ENCODE data around the gene MANEAL.

Gene MANEAL

DNA sequence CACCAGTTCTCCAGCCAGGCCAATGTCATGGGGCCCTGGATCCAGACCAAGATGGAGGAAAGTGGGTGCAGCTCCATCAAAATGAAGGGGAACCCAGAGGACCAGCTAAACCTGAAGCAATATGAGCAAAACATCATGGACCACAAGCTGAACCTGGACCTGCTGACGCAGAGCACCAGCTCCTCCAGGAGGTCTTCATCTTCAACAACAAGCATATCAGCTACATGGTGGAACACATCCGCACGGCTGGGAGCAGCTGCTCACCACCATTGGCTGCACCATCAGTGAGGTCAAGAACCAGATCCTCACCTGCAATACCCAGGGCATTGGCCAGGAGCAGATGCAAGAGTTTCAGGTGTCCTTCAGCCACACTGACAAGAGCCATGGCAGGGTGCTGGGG is 15.0 kb upstream of the MANEAL start:
- H3K4me3 ChIP-seq (ENCODE audit: control insufficient read depth, low read depth, low read length), result no peak overlapping the region
- TF ChIP-seq, protein P1, sequence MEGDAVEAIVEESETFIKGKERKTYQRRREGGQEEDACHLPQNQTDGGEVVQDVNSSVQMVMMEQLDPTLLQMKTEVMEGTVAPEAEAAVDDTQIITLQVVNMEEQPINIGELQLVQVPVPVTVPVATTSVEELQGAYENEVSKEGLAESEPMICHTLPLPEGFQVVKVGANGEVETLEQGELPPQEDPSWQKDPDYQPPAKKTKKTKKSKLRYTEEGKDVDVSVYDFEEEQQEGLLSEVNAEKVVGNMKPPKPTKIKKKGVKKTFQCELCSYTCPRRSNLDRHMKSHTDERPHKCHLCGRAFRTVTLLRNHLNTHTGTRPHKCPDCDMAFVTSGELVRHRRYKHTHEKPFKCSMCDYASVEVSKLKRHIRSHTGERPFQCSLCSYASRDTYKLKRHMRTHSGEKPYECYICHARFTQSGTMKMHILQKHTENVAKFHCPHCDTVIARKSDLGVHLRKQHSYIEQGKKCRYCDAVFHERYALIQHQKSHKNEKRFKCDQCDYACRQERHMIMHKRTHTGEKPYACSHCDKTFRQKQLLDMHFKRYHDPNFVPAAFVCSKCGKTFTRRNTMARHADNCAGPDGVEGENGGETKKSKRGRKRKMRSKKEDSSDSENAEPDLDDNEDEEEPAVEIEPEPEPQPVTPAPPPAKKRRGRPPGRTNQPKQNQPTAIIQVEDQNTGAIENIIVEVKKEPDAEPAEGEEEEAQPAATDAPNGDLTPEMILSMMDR (IDR thresholded peaks at IDR 0.05; ENCODE audit: control insufficient read depth, insufficient read depth, low read depth, low read length, missing control alignments), result no peak
- DNase-seq (ENCODE audit: low read depth), result no peak

DNA sequence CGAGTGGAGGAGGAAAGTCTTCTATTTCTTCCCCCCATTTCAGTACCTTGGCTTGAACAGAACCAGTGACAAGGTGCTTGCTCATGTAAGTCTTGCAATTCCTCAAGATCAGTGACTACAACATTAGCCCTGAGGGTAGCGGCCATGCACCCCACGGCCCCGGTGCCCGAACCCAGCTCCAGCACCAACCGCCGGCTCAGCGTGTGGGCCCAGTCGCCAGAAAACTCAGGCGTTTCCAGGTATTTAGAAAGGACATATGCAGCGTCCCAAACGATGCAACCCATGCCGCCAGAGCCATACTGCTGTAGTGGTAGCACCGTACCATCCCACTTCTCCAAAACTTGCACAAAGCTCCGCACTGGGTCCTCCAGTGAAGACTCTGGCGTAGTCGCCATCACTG is 11.2 kb upstream of the MANEAL start:
- H3K4me3 ChIP-seq (ENCODE audit: control insufficient read depth, low read depth, low read length), result no peak overlapping the region
- DNase-seq (ENCODE audit: low read depth), result no peak
- TF ChIP-seq, protein P1 (IDR thresholded peaks at IDR 0.05; ENCODE audit: control insufficient read depth, insufficient read depth, low read depth, low read length, missing control alignments), result no peak

DNA sequence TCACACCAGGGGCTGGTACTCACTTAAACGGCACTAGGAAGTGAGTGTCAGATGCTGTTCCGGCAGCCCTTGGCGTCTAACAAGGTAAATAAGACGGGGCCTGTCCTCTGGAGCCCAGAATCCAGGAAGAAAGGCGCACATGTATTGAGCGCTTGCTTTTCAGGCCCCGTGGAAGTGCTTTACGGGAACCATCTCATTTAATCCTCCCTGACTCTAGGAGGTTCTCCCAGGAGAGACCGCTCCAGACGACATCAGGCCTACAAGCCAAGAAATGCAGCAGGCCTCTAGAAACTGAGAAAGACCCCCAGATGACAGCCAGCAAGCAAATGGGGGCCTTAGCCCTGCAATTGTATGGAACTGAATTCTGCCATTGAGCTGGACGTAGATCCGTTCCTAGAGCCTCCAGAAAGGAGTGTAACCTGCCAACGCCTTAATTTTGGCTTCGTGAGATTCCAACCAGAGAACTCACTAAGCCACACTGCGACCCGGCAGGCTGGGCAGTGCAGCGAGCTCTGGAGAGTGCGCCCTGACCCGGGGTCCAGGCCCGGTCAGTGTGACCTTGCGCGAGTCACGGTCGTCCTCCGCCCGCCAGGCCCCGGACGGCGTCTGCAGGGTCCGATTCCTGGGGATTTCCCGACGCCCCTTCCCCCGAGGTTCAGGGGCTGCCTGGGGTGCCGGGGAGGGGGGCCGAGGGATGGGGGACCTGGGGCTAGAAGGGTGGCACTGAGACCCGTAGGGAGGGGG is 532 bp upstream of the MANEAL start:
- peak overlapping the region; percentile 48; the same call in 1 of the 2 replicates for H3K4me3 ChIP-seq (ENCODE audit: control insufficient read depth, low read depth, low read length)
- TF ChIP-seq, protein P1 (IDR thresholded peaks at IDR 0.05; ENCODE audit: control insufficient read depth, insufficient read depth, low read depth, low read length, missing control alignments), result no peak
- no peak for DNase-seq (ENCODE audit: low read depth)

DNA sequence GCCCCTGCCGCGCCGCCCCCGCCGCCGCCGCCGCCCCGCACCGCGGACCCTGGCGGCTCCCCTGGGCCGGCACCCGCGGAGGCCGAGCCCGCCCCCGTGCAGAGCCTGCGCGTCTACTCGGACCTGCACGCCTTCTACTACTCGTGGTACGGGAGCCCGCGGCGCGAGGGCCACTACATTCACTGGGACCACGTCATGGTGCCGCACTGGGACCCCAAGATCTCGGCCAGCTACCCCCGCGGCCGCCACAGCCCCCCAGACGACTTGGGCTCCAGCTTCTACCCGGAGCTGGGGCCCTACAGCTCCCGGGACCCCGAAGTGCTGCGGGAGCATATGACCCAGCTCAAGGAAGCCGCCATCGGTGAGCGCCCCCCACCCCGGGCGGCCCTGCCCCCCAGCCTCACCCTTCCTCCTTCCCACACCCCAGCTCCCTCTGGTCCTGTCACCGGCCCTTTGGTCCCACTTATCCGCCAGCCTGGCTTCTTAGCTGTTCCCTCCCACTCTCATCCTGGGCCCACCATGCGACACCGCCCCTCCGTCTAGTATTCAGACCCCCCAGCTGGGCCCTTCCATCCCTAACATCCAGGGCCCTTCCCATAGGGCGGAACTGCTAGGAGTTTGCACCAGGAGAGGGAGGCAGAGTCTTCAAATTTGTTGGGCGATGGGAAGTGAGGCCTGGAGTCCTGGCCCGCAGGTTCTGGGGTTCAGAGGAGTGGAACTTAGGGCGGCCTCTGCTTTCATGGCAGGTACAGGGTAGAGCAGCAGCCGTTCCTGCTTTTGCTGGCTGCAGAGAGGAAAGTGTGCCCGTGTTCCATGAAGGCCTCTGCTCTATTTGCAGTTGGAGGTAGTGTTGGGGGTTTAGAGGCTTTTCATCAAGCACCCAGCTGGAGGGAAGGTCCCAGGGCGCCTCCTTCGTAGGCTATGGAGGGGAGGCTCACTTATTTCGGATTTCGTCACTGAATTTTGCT is 1.0 kb downstream of the MANEAL start:
- no peak for DNase-seq (ENCODE audit: low read depth)
- TF ChIP-seq, protein P1 (IDR thresholded peaks at IDR 0.05; ENCODE audit: control insufficient read depth, insufficient read depth, low read depth, low read length, missing control alignments), result peak; percentile 13
- peak overlapping the region; percentile 34 for H3K4me3 ChIP-seq (ENCODE audit: control insufficient read depth, low read depth, low read length)

DNA sequence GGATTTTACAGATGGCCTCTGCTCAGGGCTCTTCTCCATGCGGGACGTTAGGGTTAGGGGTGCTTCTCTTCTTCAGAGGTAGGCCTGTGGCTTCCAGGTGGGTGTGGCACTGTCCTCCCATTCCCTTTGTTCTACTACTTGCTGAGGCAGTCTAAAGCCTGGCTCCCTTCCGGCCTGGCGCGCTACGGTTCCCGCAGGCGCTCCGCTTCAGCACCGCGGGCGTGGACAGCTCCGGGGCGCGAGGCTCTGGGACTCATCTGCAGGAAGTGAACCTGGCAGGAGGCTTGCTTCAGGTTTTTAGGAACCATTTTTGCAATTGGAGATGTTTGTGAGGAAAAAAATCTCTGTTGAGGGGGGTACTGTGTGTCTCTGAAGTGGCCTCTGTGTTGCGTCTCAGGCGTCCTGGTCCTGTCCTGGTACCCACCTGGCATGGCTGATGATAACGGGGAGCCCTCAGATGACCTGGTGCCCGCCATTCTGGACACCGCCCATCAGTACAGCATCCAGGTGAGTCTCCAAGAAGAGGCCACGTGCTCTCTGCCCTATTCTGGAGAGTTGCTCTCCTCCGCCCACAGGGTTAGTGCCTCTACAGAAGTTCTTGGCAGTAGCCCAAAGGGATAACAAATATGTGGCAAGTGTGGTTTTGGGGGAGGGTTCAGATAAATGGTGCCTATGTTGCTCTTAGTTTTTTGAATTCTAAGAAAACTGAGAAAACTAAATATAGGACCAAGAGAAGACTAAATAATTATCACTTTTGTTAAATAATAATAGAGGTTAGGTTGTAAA is 1.9 kb downstream of the MANEAL start:
- H3K4me3 ChIP-seq (ENCODE audit: control insufficient read depth, low read depth, low read length), result no peak overlapping the region
- DNase-seq (ENCODE audit: low read depth), result no peak
- TF ChIP-seq, protein P1 (IDR thresholded peaks at IDR 0.05; ENCODE audit: control insufficient read depth, insufficient read depth, low read depth, low read length, missing control alignments), result no peak

DNA sequence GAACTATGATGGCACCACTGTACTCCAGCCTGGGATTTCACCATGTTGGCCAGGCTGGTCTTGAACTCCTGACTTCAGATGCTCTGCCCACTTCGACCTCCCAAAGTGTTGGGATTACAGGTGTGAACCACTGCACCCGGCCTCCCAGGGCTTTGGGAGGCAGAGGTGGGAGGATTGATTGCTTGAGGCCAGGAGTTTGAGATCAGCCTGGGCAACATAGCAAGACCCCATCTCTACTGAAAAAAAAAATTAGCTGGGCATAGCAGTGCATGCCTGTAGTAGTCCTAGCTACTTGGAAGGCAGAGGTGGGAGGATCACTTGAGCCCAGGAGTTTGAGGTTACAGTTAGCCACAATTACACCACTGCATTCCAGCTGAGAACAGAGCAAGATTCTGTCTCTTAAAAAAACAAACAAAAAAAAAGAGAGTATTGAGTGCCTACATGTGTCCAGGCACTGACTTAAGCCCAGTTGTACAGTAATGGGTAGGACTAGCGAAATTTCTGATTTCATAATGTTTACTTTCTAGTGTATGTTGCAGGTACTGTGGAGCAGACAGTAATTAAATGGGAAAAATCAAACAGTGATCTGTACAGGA is 4.2 kb downstream of the MANEAL start:
- peak; percentile 57 for DNase-seq (ENCODE audit: low read depth)
- no peak overlapping the region for H3K4me3 ChIP-seq (ENCODE audit: control insufficient read depth, low read depth, low read length)
- TF ChIP-seq, protein P1 (IDR thresholded peaks at IDR 0.05; ENCODE audit: control insufficient read depth, insufficient read depth, low read depth, low read length, missing control alignments), result no peak

Data from AG09309 (cell line).